Left ventricle myocardium superior (tissue), 1 donor: ENCODE measurements around the gene DOCK9. TPM values are rescaled to one million over a fixed set of nuclear protein-coding genes. Genes with fewer than 3 reads are reported as not detected.

Experiments used
- ATAC-seq: fragments of 200-7000 bp; cut with Tn5 transposase; one replicate; pipeline ENCODE4 v1.9.1; 2020; ENCODE audit warnings: mild to moderate bottlenecking, moderate library complexity
- DNase-seq: peaks from one replicate; pipeline ENCODE4 v3.0.0-alpha.2; 2020
- intact Hi-C: fragments of 100-400 bp; cut with micrococcal nuclease; formaldehyde crosslinking; loops from one replicate; pipeline ENCODE4 v1.11.0; 2022
- total RNA-seq: library from RNA; stranded (reverse); fragmentation: NEBNext Ultra II Directional; extraction: Animal tissue kit (Norgen Biotek cat#: 25700); gene quantifications from one replicate; pipeline ENCODE4 v1.2.1, GENCODE V29; 2021
- donor health status: DM: no; HTN: yes; CAD: no; lungs with severe emphysema.

The DOCK9 gene
- total RNA-seq, 1 donor from 2014 or later = 39.6 TPM

- ATAC-seq = no peak
- no peak for DNase-seq
- intact Hi-C loops = no loop called here
Measured at GRCh38 chr13:98925949-98926348, 51.9 kb downstream of the DOCK9 start.

GRCh38 chr13:98923641-98924397 lies 54.0 kb downstream of the DOCK9 start:
- DNase-seq = no peak
- intact Hi-C loops = no loop called here
- peak; percentile 80 for ATAC-seq

GRCh38 chr13:98922306-98922705 lies 55.6 kb downstream of the DOCK9 start:
- ATAC-seq = no peak
- intact Hi-C loops = no loop called here
- DNase-seq = no peak

GRCh38 chr13:98921786-98922185 lies 56.1 kb downstream of the DOCK9 start:
- no peak for ATAC-seq
- intact Hi-C loops = no loop called here
- no peak for DNase-seq

- ATAC-seq (no peak), DNase-seq (no peak)
- intact Hi-C loops = no loop called here
Measured at GRCh38 chr13:98921015-98921580, 56.8 kb downstream of the DOCK9 start.

- DNase-seq = no peak
- ATAC-seq = no peak
- intact Hi-C loops = no loop called here
Measured at GRCh38 chr13:98919566-98919965, 58.3 kb downstream of the DOCK9 start.

- DNase-seq (no peak), ATAC-seq (no peak)
- intact Hi-C loops = no loop called here
Measured at GRCh38 chr13:98918771-98919170, 59.1 kb downstream of the DOCK9 start.

GRCh38 chr13:98917116-98917515 lies 60.7 kb downstream of the DOCK9 start:
- ATAC-seq (peak; percentile 23), DNase-seq (no peak)
- intact Hi-C loops = no loop called here

- DNase-seq (no peak), ATAC-seq (no peak)
- intact Hi-C loops = no loop called here
Measured at GRCh38 chr13:98916403-98916802, 61.5 kb downstream of the DOCK9 start.

GRCh38 chr13:98915981-98916380 lies 61.9 kb downstream of the DOCK9 start:
- ATAC-seq (peak; percentile 40), DNase-seq (no peak)
- intact Hi-C loops = no loop called here

GRCh38 chr13:98915563-98915962 lies 62.3 kb downstream of the DOCK9 start:
- DNase-seq (no peak), ATAC-seq (no peak)
- intact Hi-C loops = no loop called here

- ATAC-seq (no peak), DNase-seq (no peak)
- intact Hi-C loops = no loop called here
Measured at GRCh38 chr13:98913741-98914140, 64.1 kb downstream of the DOCK9 start.

GRCh38 chr13:98912846-98913245 lies 65.0 kb downstream of the DOCK9 start:
- DNase-seq (no peak), ATAC-seq (peak; percentile 50)
- intact Hi-C loops = no loop called here

- peak; percentile 81 for ATAC-seq
- intact Hi-C loops = no loop called here
- no peak for DNase-seq
Measured at GRCh38 chr13:98910501-98910951, 67.3 kb downstream of the DOCK9 start.

GRCh38 chr13:98909016-98909415 lies 68.8 kb downstream of the DOCK9 start:
- intact Hi-C loops = no loop called here
- ATAC-seq (no peak), DNase-seq (no peak)

- ATAC-seq (no peak), DNase-seq (no peak)
- intact Hi-C loops = no loop called here
Measured at GRCh38 chr13:98906746-98907502, 70.9 kb downstream of the DOCK9 start.

- ATAC-seq (no peak), DNase-seq (no peak)
- intact Hi-C loops = no loop called here
Measured at GRCh38 chr13:98905199-98905598, 72.7 kb downstream of the DOCK9 start.

GRCh38 chr13:98900442-98900841 lies 77.4 kb downstream of the DOCK9 start:
- ATAC-seq = no peak
- DNase-seq = no peak
- intact Hi-C loops = no loop called here

- ATAC-seq (no peak), DNase-seq (no peak)
- intact Hi-C loops = no loop called here
Measured at GRCh38 chr13:98897706-98898105, 80.2 kb downstream of the DOCK9 start.

GRCh38 chr13:98896868-98897144 lies 81.1 kb downstream of the DOCK9 start:
- ATAC-seq (peak; percentile 27), DNase-seq (no peak)
- intact Hi-C loops = no loop called here
